Endothelial cell of umbilical vein (primary cell): ENCODE measurements around the gene LRRC14B. TPM values are rescaled to one million over a fixed set of nuclear protein-coding genes. Genes with fewer than 3 reads are reported as not detected.
A peak's percentile ranks its signal among the peaks of the same experiment; 100 is the strongest.
"Not testable (repeated sequence)": the region's sequence is repeated elsewhere in the genome, so short reads cannot be mapped to it uniquely, and the experiment has no call there.

Source experiments
- BruUV-seq: library from RNA; stranded (reverse); fragments of 400-500 nt; replicated peaks from 2 replicates; lab custom pipeline; 2021; lab: Mats Ljungman, UMichigan
- CTCF ChIA-PET: fragments of 300-600, 350-600 bp; sonication (Branson Sonifier 250); formaldehyde crosslinking; loops from one replicate; lab custom pipeline; 2021; ENCODE audit warnings: antibody characterized with exemption, inconsistent platforms; lab: Charles Lee
- POLR2A ChIA-PET: fragments of 300-600, 350-600 bp; sonication (Branson Sonifier 250); formaldehyde crosslinking; loops from one replicate; lab custom pipeline; 2021; ENCODE audit warnings: antibody characterized with exemption, inconsistent platforms; lab: Charles Lee
- DNase-seq: peaks from one replicate; pipeline ENCODE4 v3.0.0-alpha.2; 2011; ENCODE audit warnings: low read depth, low spot score
- FAIRE-seq: peaks from 2 replicates; lab custom pipeline; 2011; peaks lifted over from hg19 to GRCh38; lab: Jason Lieb, UNC
- H2AFZ ChIP-seq: 2 replicates; pipeline ENCODE4 v1.6.0; 2012; ENCODE audit warnings: low read depth, low read length, control low read depth, inconsistent platforms
- H3K27ac ChIP-seq: 2 replicates; pipeline ENCODE4 v1.5.1; 2011; ENCODE audit warnings: low read depth, mild to moderate bottlenecking, control low read depth, low read length, moderate library complexity; ENCODE audit not compliant: insufficient read depth
- H3K27me3 ChIP-seq, 2 experiments: 2 replicates each; pipeline versions ENCODE4 v1.6.0 to v1.6.1; 2011; ENCODE audit warnings: low read length in 2 of 2, mixed read lengths in 1 of 2; ENCODE audit not compliant: control insufficient read depth in 2 of 2, insufficient read depth in 2 of 2
- H3K36me3 ChIP-seq, 2 experiments: 2 replicates in 1 of 2; 3 replicates in 1 of 2; pipeline ENCODE4 v1.5.1; 2011; ENCODE audit warnings: low read length in 2 of 2, mild to moderate bottlenecking in 1 of 2, moderate library complexity in 1 of 2; ENCODE audit not compliant: control insufficient read depth in 2 of 2, insufficient read depth in 2 of 2; ENCODE audit errors: extremely low read depth in 1 of 2
- H3K4me1 ChIP-seq: 3 replicates; pipeline ENCODE4 v1.5.1; 2011; ENCODE audit warnings: mild to moderate bottlenecking, low read length; ENCODE audit not compliant: control insufficient read depth, insufficient read depth; ENCODE audit errors: extremely low read depth
- H3K4me2 ChIP-seq: 2 replicates; pipeline ENCODE4 v1.6.1; 2011; ENCODE audit warnings: low read length, control low read depth, mixed read lengths; ENCODE audit not compliant: insufficient read depth
- H3K4me3 ChIP-seq, 3 experiments: fragments of 200-600 bp in 1 of 3; sonication (generic), shearing (Covaris generic) in 1 of 3; replicated peaks in 1 of 3; 2 replicates each; pipeline ENCODE4 v1.5.1; 2011 to 2016; ENCODE audit warnings: control low read depth in 3 of 3, low read length in 3 of 3, mild to moderate bottlenecking in 2 of 3, inconsistent platforms in 1 of 3, low read depth in 1 of 3, moderate library complexity in 1 of 3; ENCODE audit not compliant: insufficient read depth in 1 of 3
- H3K79me2 ChIP-seq: 2 replicates; pipeline ENCODE4 v1.6.0; 2012; ENCODE audit warnings: low read length, inconsistent platforms; ENCODE audit not compliant: control insufficient read depth, insufficient read depth
- H3K9ac ChIP-seq: replicated peaks from 2 replicates; pipeline ENCODE3; 2011; ENCODE audit warnings: low read length, control low read depth; ENCODE audit not compliant: insufficient read depth; ENCODE audit errors: extremely low read depth
- H3K9me1 ChIP-seq: replicated peaks from 3 replicates; pipeline ENCODE4 v1.6.0; 2011; ENCODE audit warnings: mild to moderate bottlenecking, low read length; ENCODE audit not compliant: control insufficient read depth, insufficient read depth; ENCODE audit errors: extremely low read depth
- H3K9me3 ChIP-seq: replicated peaks from 2 replicates; pipeline ENCODE4 v1.5.1; 2012; ENCODE audit warnings: low read length, inconsistent platforms; ENCODE audit not compliant: control insufficient read depth, insufficient read depth
- H4K20me1 ChIP-seq: replicated peaks from 2 replicates; pipeline ENCODE3; 2011; ENCODE audit warnings: mild to moderate bottlenecking, low read length; ENCODE audit not compliant: control insufficient read depth, insufficient read depth; ENCODE audit errors: extremely low read depth
- CTCF ChIP-seq, 2 donors: IDR thresholded peaks; 1 replicate in 1 of 2; 2 replicates in 1 of 2; pipeline ENCODE4 v1.5.1; 2011; ENCODE audit warnings: low read length in 2 of 2, mild to moderate bottlenecking in 2 of 2, moderate library complexity in 2 of 2, control low read depth in 1 of 2, inconsistent platforms in 1 of 2, low read depth in 1 of 2; ENCODE audit not compliant: insufficient read depth in 1 of 2; ENCODE audit errors: extremely low read depth in 1 of 2
- GATA2 ChIP-seq: IDR thresholded peaks from 2 replicates; pipeline ENCODE4 v1.7.0; 2011; ENCODE audit warnings: low read depth, mild to moderate bottlenecking, moderate library complexity, mixed read lengths, low read length; ENCODE audit not compliant: insufficient read length, insufficient read depth
- POLR2A ChIP-seq: IDR thresholded peaks from 2 replicates; pipeline ENCODE4 v1.6.1; 2012; ENCODE audit warnings: low read depth, mild to moderate bottlenecking, control low read depth, low read length
- POLR2AphosphoS5 ChIP-seq: IDR thresholded peaks from 2 replicates; pipeline ENCODE4 v1.6.1; 2012; ENCODE audit warnings: low read depth, mild to moderate bottlenecking, control low read depth, low read length, moderate library complexity; ENCODE audit not compliant: insufficient read depth
- dilution Hi-C: fragments of 300-500 bp; cut with MboI; formaldehyde crosslinking; loops from one replicate; pipeline ENCODE4 v1.15.0; 2019; ENCODE audit warnings: low sequenced_read_pairs; ENCODE audit not compliant: extremely low pct_ligation_motif_present
- intact Hi-C: fragments of 100-400 bp; cut with micrococcal nuclease; formaldehyde crosslinking; loops from one replicate; pipeline ENCODE4 v1.10.0; 2022
- polyA plus RNA-seq, 4 experiments: library from polyadenylated mRNA; depleted of rRNA in 3 of 4; stranded (reverse) in 3 of 4; unstranded in 1 of 4; fragments of >200 nt; gene quantifications; 2 replicates each; pipeline versions ENCODE4 v1.2.1 to v1.2.3, GENCODE V29; 2011 to 2012; ENCODE audit warnings: missing spikeins in 1 of 4
- total RNA-seq: library from RNA; stranded (reverse); gene quantifications from 2 replicates; pipeline ENCODE4 v1.2.3, GENCODE V29; 2021

Gene LRRC14B
- total and polyA plus RNA-seq, 2 donors (not counting 3 experiments of a cell fraction or from before 2014, with no cell fraction given): not detected

DNA sequence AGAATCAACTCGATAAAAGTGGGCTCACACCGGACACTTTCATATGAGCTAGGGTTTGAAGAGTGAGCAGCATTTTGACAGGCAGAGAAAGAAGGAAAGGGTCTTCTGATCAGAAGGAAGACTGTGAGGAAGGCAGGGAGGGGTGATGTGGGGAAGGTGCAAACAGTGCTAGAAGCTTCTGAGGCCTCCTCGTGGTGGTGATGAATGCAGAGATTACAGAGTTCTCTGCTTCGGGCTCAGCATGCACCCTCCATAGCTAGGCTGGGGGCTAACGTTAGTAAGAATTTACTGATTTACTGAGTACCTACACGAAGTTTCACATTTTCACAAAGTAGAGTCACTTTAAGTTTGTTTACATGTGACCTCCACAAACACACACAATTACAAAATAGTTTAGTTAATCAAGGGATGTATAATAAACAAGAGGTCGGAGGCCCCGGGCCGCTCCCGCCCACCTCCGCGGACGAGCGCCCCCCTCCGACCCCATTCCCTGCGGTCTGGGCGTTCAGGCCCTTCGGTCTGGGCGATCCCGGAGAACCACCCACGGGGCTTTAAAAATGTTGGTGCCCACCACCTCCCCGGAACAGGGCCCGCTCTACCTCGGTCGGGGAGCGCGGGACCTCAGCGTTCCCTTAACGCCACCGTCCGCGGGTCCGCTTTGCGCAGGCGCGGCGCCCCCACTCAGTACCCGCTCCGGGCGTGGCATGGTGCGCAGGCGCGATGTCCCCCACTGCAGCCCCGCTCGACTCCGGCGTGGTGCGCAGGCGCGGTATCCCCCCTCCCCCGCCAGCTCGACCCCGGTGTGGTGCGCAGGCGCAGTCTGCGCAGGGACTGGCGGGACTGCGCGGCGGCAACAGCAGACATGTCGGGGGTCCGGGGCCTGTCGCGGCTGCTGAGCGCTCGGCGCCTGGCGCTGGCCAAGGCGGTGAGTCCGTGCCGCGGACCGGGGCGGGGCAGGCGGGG, 26.5 kb downstream of the LRRC14B start, which contains the start of the genes CCDC127 and SDHA:
CCDC127 (minus strand) TSS at position 660 of the 963 bp plus-strand sequence. CDS start 1,304 bp downstream, outside the sequence.
SDHA (plus strand) TSS at position 827 of the 963 bp plus-strand sequence; CDS start at position 863, 36 bp downstream.
- H2AFZ ChIP-seq: peak within 1 kb of the TSS; percentile 79
- peak within 1 kb of the TSS; percentile 79 for H3K9ac ChIP-seq
- H3K79me2 ChIP-seq: peaks cover 63% of the 10 kb centered on the region
- H4K20me1 ChIP-seq, H3K9me3 ChIP-seq, dilution Hi-C loops, H3K9me1 ChIP-seq, H3K27me3 ChIP-seq, H3K36me3 ChIP-seq: not testable (repeated sequence)
- BruUV-seq: TSS peak; percentile 54
- peaks cover 35% of the 10 kb centered on the region for H3K4me1 ChIP-seq
- peak; percentile 97 for DNase-seq
- TF ChIP-seq POLR2AphosphoS5 (peak; percentile 70), GATA2 (peak; percentile 12), CTCF (IDR thresholded peaks at IDR 0.05; ENCODE audit: extremely low read depth in 1 of 2, insufficient read depth in 1 of 2, low read depth in 1 of 2, low read length in 2 of 2) (peak; percentile 29 to 56), POLR2A (peak; percentile 65)
- H3K4me3 ChIP-seq: peak within 1 kb of the TSS; percentile 86 to 95 (median 94)
- ChIA-PET CTCF (interaction anchor here (1.0 to 3.5 kb wide), 6 partner anchors 10 to 229 kb away, joined by 3 to 36 read pairs (median 3); no protein-coding TSS in a partner anchor), POLR2A (interaction anchor here (1.0 to 1.4 kb wide), 2 partner anchors 29 to 53 kb away, joined by 3 to 4 read pairs; partner anchors contain the start of gene PDCD6)
- intact Hi-C loops: loop anchor here (1.0 to 2.0 kb wide), 2 partner anchors 54 to 93 kb away; partner anchors contain the start of gene PDCD6
- peak; percentile 74 for FAIRE-seq
- H3K4me2 ChIP-seq: peak within 1 kb of the TSS; percentile 99
- peak within 1 kb of the TSS; percentile 70 for H3K27ac ChIP-seq
